Fibroblast of upper back skin (primary cell): ENCODE data around the gene CIAO2B.

Experiments used
- DNase-seq: peaks from one replicate; pipeline ENCODE4 v3.0.0-alpha.2; 2013

Gene CIAO2B

DNA sequence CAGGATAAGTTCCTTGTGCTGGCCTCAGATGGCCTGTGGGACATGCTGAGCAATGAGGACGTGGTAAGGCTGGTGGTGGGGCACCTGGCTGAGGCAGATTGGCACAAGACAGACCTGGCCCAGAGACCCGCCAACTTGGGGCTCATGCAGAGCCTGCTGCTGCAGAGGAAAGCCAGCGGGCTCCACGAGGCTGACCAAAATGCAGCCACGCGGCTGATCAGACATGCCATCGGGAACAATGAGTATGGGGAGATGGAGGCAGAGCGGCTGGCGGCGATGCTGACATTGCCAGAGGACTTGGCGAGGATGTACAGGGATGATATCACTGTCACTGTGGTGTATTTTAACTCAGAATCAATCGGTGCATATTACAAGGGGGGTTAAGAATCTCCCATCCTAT is 48.7 kb downstream of the CIAO2B start:
- no peak for DNase-seq

DNA sequence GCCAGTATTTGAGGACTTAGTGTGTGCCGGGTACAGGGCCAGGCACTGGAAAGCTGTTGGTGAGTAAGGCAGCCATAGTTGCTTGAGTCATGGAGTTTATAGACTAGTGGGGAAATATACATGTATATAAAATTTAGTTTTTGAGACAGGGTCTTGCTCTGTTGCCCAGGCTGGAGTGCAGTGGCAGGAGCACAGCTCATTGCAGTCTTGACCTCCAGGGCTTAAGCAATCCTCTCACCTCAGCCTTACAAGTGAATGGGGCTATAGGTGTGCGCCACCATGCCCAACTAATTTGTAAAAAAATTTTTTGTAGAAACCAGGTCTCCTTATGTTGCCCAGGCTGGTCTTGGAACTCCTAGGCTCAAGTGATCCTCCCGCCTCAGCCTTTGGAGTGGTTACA is 51.5 kb downstream of the CIAO2B start:
- no peak for DNase-seq
